ENCODE data around the gene SAMD13.

SAMD13 gene

GRCh38 chr1:84366786-84367185 lies 65.3 kb downstream of the SAMD13 start:
- TF ChIP-seq CTCF (conservative IDR thresholded peaks at IDR 0.05; ENCODE audit: low read depth, low read length): no peak

GRCh38 chr1:84367219-84367618 lies 65.7 kb downstream of the SAMD13 start:
- Histone ChIP-seq H4K20me1 (ENCODE audit: insufficient read depth) (no peaks in the 10 kb centered on the region), H2AFZ (ENCODE audit: low read depth) (no peak overlapping the region), H3K4me3 (IDR thresholded peaks at IDR 0.05; ENCODE audit: insufficient read depth, low read depth, low read length) (no peak overlapping the region), H3K4me1 (ENCODE audit: low read depth, poor library complexity, severe bottlenecking) (no peaks in the 10 kb centered on the region), H3K27ac (no peak overlapping the region), H3K79me2 (ENCODE audit: insufficient read depth, low read depth) (no peaks in the 10 kb centered on the region), H3K9ac (no peak overlapping the region), H3K27me3 (ENCODE audit: insufficient read depth, low read depth) (no peaks in the 10 kb centered on the region), H3K36me3 (ENCODE audit: insufficient read depth) (no peaks in the 10 kb centered on the region), H3K4me2 (no peak overlapping the region)
- no peak for TF ChIP-seq CTCF (conservative IDR thresholded peaks at IDR 0.05; ENCODE audit: low read depth, low read length)

More at GRCh38 chr1:84366786-84367185, 65.3 kb downstream of the SAMD13 start:
- Histone ChIP-seq H3K79me2 (ENCODE audit: insufficient read depth, low read depth) (no peaks in the 10 kb centered on the region), H3K27ac (no peak overlapping the region), H3K4me3 (IDR thresholded peaks at IDR 0.05; ENCODE audit: insufficient read depth, low read depth, low read length) (no peak overlapping the region), H3K4me2 (no peak overlapping the region), H3K27me3 (ENCODE audit: insufficient read depth, low read depth) (no peaks in the 10 kb centered on the region), H4K20me1 (ENCODE audit: insufficient read depth) (no peaks in the 10 kb centered on the region), H2AFZ (ENCODE audit: low read depth) (no peak overlapping the region), H3K36me3 (ENCODE audit: insufficient read depth) (no peaks in the 10 kb centered on the region), H3K9ac (no peak overlapping the region), H3K4me1 (ENCODE audit: low read depth, poor library complexity, severe bottlenecking) (no peaks in the 10 kb centered on the region)

- no peaks in the 10 kb centered on the region for H3K79me2 ChIP-seq (ENCODE audit: insufficient read depth, low read depth)
- H3K4me2 ChIP-seq: no peak overlapping the region
- no peaks in the 10 kb centered on the region for H3K36me3 ChIP-seq (ENCODE audit: insufficient read depth)
- no peak overlapping the region for H3K9ac ChIP-seq
- H4K20me1 ChIP-seq (ENCODE audit: insufficient read depth): no peaks in the 10 kb centered on the region
- H3K4me3 ChIP-seq (IDR thresholded peaks at IDR 0.05; ENCODE audit: insufficient read depth, low read depth, low read length): no peak overlapping the region
- no peak overlapping the region for H2AFZ ChIP-seq (ENCODE audit: low read depth)
- no peaks in the 10 kb centered on the region for H3K4me1 ChIP-seq (ENCODE audit: low read depth, poor library complexity, severe bottlenecking)
- H3K27me3 ChIP-seq (ENCODE audit: insufficient read depth, low read depth): no peaks in the 10 kb centered on the region
- TF ChIP-seq CTCF (conservative IDR thresholded peaks at IDR 0.05; ENCODE audit: low read depth, low read length): no peak
- no peak overlapping the region for H3K27ac ChIP-seq
Observed at GRCh38 chr1:84368441-84368840, 66.9 kb downstream of the SAMD13 start.

GRCh38 chr1:84370266-84370665 lies 68.8 kb downstream of the SAMD13 start:
- Histone ChIP-seq H3K27ac (no peak overlapping the region), H3K4me3 (IDR thresholded peaks at IDR 0.05; ENCODE audit: insufficient read depth, low read depth, low read length) (no peak overlapping the region)
- TF ChIP-seq CTCF (conservative IDR thresholded peaks at IDR 0.05; ENCODE audit: low read depth, low read length): no peak

More at GRCh38 chr1:84370266-84370665, 68.8 kb downstream of the SAMD13 start:
- Histone ChIP-seq H3K9ac (no peak overlapping the region), H3K79me2 (ENCODE audit: insufficient read depth, low read depth) (no peaks in the 10 kb centered on the region), H2AFZ (ENCODE audit: low read depth) (no peak overlapping the region), H4K20me1 (ENCODE audit: insufficient read depth) (no peaks in the 10 kb centered on the region), H3K4me1 (ENCODE audit: low read depth, poor library complexity, severe bottlenecking) (no peaks in the 10 kb centered on the region), H3K4me2 (no peak overlapping the region), H3K27me3 (ENCODE audit: insufficient read depth, low read depth) (no peaks in the 10 kb centered on the region), H3K36me3 (ENCODE audit: insufficient read depth) (no peaks in the 10 kb centered on the region)
